ENCODE data around the gene RNASE9. TPM values are rescaled to one million over a fixed set of nuclear protein-coding genes. Genes with fewer than 3 reads are reported as not detected.
"Not testable (repeated sequence)": the region's sequence is repeated elsewhere in the genome, so short reads cannot be mapped to it uniquely, and the experiment has no call there.

The RNASE9 gene
- total RNA-seq (2014; rRNA removed), result not detected in 2 replicates
- polyA plus RNA-seq (2012), result not detected

DNA sequence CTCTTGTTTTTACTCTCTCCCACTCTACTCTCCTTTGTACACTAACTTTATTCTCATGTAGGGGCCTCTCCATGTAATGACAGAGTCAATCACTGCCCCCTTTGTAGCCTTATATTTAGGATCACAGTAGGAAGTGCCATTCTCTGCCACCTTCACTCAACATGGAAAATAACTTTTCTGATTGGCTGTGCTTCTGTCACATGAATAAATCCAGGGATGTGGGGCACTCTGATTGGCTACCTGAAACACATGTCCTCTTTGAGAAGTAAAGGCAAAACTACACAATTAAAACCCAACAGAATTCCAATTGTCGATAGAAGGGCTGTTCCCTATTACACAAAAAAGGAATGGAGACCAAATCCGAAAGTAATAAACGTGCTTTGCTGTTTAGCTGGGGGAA, at the start of gene RNASE9:
Gene RNASE9, minus strand, starts transcription at position 87 of the 400 bp plus-strand sequence.
- DNase-seq (ENCODE audit: low read depth), result peak; percentile 14

DNA sequence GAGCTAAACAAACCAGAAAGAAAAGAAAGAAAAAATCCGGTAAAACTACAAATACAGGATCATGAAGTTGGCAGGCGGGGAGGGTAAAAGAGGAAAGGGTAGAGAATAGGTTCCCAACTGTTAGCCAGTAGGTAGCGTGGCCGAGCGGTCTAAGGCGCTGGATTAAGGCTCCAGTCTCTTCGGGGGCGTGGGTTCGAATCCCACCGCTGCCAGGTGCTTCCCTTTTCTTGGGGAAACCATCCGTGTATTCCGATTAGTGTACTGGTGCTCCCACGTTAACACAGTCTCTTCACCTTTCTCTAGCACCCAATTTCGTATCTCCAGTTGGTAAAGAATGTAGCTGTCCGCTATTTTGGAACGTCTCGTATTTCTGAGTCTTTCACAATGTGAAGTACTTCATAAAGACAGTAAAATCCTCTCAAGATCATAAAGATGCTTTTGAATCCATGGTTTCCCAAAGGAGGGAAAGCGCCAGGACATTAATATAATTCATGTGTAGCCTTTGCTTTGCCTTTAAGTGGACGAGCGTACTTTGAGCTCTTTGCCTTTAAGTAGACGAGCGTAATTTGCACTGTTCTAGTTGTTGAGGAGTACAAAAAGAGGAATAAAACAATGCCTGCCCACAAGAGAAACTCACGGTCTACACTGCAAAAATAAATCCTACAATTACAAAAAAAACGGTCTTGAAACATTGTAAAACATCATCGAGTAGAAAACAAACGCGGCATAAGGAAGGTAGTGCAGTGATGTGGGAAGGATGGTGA, 49.3 kb upstream of the RNASE9 start:
- DNase-seq (ENCODE audit: low read depth), result peak; percentile 81

DNA sequence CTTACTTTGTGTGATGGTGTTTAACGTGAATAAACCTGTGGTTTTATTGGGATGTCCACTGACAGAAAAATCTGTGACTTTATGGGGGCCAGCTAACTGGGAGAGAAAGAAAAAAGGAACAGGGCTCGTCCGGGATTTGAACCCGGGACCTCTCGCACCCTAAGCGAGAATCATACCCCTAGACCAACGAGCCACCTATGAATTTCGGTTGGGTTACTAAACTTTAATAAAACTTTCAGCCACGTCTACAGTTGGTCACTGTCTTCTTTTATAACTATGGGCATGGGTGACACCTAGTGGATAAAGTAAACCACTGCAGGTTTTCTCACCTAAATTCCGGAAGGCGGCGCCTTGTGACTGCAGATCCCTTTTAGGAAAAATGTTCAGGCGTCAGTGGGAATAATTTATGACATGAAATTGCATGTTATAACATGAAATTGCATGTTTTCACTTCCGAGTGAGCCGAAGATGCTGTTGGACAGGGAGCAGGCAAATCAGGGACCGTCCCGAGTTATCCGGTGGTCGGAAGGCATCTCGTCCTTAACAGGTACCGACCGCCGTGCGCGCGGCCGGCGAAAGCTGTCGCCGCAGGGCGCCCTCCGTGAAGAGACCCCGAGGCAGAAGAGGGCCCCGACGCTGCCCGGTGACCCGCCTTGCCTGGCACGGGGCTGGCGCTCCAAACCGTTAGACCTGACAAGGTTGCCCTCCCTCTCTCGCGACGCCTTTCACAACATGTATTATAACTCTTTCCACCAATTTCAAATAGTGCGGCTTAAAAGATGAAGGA, 48.6 kb upstream of the RNASE9 start:
- DNase-seq (ENCODE audit: low read depth), result peak; percentile 88

DNA sequence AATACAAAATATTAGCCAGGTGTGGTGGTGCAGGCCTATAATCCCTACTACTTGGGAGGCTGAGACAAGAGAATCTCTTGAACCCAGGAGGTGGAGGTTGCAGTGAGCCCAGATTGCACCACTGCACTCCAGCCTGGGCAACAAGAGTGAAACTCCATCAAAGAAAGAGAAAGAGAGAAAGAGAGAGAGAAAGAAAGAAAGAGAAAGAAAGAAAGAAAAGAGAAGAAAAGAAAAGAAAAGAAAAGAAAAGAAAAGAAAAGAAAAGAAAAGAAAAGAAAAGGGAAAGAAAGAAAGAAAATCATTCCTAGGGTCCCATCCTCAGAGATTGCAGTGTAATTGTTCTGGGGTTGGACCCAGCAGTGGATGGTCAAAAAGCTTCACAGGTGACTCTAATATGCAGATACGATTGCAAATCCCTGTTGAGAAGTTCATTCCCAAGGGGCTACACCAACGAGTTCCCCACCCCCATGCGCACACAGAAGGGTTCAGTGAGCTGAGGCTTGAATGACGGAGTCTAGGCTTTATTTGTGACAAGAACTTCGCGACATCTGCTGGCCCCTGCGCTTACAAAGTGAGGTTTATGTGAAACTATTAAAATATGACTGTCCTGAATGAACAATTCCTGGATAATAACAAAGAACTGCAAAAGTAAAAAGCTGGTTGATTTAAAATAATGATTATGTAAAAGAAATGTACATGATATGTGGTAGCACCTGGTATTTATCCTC, 47.7 kb upstream of the RNASE9 start:
- no peak for DNase-seq (ENCODE audit: low read depth)

DNA sequence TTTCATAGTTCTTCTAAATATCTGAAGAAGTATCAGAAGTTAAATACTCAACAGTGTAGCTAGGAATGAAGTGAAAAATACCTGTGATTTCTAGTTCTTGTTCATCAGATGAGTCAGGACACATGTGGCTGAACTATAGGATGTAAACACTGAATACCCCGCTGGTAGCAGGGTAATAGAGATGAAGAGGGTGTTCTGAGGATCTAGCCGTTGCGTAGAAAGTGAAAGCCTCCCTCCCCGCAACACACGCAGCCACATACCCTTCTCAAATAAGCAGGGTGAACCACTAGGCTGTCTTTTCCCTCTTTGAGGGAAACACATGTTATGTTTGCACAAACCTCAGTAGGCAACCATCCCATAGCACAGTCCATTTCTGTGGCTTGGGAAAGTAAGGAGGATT, 46.8 kb upstream of the RNASE9 start:
- DNase-seq (ENCODE audit: low read depth), result no peak

DNA sequence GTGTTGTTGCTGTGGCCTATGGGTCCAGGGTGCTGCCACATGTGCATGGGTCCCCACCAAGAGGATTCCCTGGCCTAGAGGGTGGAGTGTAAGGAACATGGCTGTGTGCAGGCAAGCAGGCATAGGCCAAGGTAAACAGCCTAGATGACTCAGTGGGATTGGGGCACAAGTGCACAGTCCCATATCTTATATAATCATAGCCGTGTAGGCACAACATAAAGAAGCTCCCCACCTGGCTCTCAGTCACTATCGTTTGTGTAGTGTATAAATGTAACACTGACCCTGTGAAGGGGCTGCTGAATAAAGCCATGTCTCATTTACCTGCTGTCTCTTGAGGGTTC, 46.0 kb upstream of the RNASE9 start:
- DNase-seq (ENCODE audit: low read depth), result no peak

DNA sequence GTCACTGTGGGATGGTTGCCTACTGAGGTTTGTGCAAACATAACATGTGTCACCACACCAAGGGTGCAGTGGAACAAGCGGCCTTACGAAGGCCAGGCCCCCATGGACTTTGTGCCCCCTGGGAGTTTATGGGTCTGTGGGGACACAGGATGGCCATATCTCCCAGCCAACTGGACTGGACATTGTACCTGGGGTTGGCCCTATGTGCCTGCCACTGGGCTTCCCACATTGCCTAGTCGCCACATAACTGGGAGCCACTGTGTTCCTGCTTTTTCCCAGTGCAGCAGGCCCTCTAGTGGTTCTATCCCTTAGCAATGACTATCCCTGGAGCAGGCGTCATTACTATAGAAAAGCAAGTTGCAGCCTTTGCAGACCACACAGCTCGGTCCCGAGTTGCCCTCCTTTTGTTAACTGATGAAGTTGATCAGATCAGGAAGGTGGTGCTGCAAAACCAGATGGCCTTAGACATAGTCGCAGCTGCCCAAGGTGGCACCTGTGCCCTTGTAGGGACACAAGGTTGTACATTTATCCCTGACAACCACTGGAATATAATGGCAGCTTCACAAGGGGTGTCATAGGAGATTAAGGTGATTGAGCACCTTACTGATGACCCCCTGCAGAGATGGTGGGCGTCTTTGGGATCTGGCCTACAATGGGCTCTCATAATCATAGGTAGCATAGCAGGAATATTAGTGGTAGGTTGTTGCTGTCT, 45.5 kb upstream of the RNASE9 start:
- peak; percentile 32 for DNase-seq (ENCODE audit: low read depth)

DNA sequence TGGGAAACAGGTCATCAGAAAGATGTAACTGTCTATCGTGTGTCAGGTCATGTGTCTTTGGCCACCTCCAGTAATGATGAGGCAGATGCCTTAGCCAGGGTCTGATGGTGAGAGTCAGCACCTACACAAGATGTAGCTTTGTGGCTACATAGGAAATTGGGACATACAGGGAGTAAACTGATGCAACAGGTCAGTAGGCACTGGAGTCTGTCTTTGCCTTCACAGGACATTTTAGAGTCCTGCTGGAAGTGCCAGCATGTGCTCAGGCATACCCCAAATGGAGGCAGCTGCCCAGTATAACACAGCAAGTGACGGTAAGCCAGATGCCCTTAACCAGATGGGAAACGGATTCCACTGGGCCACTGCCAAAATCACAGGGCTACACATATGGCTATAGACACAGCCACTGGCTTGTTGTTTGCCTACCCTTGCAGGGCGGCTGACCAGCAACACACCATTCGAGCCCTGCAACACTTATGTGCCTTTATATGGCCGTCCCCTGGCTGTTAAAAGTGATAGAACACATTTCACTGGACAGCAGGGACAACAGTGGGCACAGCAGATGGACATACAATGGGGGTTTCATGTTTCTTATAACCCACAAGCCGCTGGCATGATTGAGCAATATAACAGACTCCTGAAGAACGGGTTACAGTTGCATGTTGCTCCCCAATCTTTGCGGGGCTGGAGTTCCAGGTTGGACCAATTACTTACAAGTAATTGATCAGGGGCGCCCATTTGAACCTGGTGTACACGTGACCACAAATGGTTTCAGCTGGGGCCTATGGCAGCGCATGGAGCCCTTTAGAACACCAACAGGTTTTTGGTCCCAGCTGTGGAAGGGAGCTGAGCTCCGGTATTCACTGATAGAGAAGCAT, 43.2 kb upstream of the RNASE9 start:
- no peak for DNase-seq (ENCODE audit: low read depth)

DNA sequence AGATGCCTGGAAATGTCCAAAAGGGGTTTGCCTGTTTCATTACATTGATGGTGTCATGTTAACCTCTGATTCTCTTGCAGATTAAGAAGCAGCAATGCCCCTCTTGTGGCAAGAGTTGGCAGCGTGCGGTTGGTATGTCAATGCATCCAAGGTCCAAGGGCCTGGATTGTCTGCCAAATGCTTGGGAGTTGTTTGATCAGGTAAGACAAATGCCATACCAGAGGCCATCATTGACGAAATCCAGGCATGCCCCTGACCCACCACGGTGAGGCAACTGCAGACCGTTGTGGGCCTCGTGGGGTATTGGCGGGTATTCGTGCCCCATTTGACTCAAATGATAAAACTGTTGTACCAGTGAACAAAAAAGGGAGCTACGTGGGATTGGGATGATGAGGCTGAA, 41.7 kb upstream of the RNASE9 start:
- DNase-seq (ENCODE audit: low read depth), result no peak

DNA sequence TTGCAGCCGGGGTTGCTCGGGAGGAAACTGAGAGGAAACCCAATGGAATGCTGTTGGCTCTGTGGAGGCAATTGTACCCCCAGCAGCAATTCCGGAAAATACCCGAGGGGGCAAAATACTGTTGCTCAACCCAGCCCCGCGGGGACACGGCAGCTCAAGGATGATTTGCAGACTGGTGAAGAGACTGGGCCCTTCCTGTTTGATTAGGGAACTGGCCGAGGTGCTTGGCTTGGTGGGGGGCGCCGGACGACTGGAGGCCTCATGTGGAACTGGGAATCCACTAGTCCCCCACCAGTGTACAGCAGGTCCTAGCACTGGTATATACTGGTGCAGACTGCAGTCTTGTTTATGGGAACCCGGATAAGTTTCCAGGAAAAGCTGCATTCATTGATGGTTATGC, 40.7 kb upstream of the RNASE9 start:
- DNase-seq (ENCODE audit: low read depth), result no peak

DNA sequence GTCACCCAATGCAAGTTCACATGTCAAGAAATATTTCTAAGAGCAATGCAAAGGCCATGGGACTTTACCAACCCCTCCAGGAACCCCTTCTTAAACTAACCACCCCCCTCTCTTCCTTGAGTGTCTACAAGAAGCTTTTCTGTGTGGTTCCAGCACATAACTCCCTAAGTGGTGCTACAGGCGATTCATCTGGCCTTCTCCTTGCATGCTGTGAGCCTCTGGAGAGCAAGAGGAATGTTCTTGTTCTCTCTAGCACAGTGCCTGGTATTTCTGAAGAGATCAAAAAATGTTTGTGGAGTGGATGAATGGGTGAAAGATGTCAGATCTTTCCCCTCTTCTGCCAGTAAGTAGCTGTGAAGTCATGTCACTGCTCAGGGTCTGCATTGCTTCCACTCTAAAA, 36.3 kb upstream of the RNASE9 start:
- DNase-seq (ENCODE audit: low read depth), result no peak

DNA sequence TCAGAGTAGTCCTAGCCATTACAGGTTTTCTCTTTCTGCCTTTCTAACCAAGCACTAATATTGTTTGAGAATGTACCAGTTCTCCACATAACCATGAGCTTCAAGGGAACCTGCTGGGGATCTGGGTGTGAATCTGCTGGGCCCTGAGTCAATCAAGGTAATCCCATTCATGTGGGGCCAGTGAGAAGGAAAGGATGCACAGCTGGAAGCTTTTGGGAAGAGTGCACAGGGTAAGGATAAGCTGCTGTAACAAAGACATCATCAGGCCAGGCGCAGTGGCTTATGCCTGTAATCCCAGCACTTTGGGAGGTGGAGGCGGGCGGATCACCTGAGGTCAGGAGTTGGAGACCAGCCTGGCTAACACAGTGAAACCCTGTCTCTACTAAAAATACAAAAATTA, 34.9 kb upstream of the RNASE9 start:
- DNase-seq (ENCODE audit: low read depth), result not testable (repeated sequence)

DNA sequence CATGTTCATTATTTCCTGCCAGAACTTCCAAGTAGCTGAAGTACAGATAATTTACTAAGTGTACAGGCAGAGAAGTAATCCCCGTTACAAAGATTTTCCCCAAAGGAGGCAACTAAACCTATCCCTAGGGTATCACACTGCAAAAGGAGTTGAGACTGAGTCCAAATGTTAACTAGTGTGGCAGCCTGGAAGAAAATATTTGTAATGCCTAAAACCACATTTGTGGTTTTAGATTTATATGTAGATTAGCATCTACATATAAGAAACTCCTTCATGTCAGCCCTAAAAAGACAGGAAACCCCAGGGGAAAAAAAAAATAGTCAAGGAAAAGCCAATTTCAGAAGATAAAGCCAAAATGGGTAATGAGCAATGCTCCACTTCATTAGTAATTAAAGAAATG, 31.7 kb upstream of the RNASE9 start:
- no peak for DNase-seq (ENCODE audit: low read depth)

DNA sequence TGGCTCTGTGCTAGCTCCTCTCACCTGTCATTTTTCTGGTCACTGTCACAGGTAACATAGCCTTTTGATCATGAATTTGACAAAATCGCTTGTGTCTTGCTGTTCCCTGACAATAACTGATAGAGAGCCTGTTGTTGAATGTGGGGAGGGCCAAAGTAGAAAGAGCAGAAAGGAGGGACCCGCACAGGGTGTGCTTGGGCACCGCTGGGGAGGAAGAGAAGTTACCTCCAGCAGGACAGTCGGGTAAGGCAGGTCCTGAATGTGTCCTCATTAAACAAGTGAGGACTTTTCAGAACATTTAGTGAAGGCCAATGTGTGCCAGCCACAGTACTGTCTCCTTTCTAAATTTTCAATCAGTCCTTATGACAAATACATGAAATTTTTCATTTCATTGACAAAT, 30.4 kb upstream of the RNASE9 start, which contains the start of gene RNASE12:
Gene RNASE12, minus strand, starts transcription at position 142 of the 400 bp plus-strand sequence. CDS start 653 bp downstream, outside the sequence.
- no peak for DNase-seq (ENCODE audit: low read depth)

DNA sequence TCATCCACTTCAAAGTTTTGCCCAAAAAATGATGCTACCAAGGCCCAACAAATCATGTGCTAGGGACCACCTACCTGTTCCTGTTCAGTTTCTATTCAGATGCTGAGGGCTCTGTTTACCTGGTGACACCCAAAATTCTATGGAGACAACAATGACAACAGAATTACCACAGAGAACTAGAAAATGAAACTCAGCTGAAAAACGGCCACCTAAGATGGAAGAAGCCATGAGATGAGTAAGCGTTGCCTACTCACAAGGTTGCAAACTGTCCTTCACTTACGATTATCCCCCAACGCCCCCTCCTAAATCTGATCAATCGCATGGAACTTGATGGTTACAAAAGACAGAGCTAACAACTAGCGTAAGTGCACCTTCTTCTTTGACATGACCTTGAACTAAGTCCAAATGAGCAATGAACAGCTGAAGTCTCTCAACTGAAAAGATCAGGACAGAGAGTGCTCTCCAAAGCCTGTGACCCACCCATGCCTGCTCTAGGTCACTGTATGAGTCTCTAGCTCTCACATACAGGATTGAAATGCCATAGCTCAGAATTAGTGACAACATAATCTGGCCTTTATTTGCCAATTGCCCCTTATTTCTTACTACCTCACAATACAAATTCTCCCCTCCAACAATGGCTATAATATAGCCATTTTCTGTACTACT, 26.8 kb upstream of the RNASE9 start, which contains the start of gene RNASE11:
Gene RNASE11, minus strand, starts transcription at position 513 of the 666 bp plus-strand sequence.
- DNase-seq (ENCODE audit: low read depth), result no peak

DNA sequence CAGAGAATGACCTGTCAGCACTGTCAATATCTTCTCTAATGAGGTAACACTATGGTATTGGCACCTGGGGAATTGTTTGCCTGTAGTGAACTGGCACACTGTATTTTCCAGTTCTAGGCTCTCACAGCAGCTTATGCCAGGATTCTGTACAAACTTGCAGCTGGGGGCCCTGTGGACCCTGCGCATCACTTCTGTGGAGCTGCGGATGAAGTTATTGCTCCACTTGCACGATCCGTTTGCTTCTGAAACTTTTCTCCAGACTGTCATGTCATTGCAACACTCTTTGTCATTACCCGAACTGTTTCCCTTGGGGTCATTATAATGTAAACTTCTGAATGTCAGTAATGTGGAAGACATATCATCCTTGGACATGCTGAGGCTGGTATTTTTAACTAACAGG, 23.1 kb upstream of the RNASE9 start:
- DNase-seq (ENCODE audit: low read depth), result no peak

DNA sequence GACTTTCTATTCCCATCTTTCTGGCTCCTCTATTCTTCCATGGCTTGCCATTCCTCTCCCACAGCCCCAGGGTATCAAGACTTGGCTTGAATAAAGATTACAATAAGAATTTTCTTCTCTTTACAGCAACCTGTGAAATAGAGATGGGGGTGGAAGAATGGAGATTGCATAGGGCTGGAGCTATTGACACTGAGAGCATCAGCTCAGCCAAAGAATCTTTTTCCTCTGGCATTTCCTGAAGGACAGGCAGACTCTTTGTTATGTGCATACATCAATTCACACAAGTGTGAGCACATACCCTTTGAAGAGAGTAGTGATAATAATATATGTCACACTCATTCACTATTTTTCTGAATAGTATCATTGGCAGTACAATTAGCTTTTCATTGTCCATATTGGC, 22.3 kb upstream of the RNASE9 start:
- DNase-seq (ENCODE audit: low read depth), result no peak

DNA sequence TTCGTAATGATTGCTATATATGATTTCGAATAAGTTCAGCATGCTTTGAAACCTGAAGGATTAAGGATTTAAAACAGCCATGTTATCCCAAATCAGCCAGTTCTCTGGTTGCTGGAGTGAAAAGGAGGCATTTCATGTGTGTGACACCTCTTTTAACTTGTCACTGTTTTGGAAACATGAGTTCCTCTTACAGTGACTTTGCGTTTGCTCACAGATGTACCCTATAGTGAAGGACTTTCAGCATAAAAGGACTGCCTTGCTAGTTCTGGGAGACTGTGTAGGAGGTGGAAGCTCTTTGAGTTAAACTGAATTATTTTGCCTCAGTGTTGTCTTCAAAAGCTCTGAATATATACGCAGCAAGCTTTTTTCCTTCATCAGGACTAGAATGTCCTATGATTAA, 19.4 kb upstream of the RNASE9 start:
- DNase-seq (ENCODE audit: low read depth), result no peak

DNA sequence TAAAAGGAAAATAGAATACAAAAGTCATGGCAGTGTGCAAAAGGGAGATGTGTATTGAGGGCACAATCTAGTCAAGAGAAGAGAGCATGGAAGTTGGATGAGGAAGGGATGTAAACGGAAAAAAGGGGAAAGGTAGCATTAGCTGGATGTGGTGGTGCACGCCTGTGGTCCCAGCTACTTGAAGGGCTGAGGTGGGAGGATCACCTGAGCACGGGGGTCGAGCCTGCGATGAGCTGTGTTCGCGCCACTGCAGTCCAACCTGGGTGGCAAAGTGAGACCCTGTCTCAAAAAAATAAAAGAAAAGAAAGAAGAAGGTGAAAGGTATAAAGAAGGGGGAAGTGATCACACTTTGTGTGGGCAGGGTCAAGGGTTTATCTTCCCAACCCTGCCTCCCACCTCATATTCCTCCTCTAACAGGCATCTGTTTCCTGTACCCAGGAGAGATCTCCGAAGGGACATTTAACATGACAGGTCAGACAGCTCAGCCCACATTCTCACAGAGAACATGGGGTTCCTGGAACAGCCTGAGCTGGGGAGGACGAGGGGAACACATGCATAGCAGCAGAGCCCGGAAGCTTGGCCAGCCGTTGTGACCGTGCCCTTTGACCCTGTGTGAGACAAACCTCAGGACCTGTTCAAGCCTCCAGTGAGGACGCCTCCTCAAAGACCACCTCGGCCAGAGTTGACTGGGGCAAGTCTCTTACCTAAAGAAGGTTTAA, 18.1 kb upstream of the RNASE9 start:
- DNase-seq (ENCODE audit: low read depth), result no peak

Data from LHCN-M2 (cell line).